ENCODE data around the gene SPATA32.
"Not testable (repeated sequence)": the region's sequence is repeated elsewhere in the genome, so short reads cannot be mapped to it uniquely, and the experiment has no call there.

Gene SPATA32

GRCh38 chr17:45270828-45271418 is 9.0 kb upstream of the SPATA32 start:
- DNase-seq (ENCODE audit: low read depth): peak; percentile 53

DNA sequence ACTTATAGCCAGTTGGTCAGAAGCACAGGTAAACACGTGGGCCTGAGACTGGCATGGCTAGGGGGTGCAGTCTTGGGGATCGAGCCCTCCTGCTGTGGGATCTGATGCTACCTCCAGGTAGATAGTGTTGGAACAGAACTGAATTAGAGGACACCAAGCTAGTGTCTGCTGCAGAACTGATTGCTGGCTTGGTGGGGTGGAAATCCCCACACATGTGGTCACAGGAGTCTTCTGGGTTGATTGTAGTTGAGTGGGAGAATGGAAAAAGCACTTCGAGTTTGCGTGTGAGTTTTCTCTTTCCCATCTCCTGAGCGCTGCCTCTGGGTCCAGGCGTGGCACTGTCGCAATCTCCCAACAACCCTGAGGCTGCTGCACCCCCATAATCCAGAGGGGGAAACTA is 8.0 kb upstream of the SPATA32 start:
- DNase-seq (ENCODE audit: low read depth): no peak

DNA sequence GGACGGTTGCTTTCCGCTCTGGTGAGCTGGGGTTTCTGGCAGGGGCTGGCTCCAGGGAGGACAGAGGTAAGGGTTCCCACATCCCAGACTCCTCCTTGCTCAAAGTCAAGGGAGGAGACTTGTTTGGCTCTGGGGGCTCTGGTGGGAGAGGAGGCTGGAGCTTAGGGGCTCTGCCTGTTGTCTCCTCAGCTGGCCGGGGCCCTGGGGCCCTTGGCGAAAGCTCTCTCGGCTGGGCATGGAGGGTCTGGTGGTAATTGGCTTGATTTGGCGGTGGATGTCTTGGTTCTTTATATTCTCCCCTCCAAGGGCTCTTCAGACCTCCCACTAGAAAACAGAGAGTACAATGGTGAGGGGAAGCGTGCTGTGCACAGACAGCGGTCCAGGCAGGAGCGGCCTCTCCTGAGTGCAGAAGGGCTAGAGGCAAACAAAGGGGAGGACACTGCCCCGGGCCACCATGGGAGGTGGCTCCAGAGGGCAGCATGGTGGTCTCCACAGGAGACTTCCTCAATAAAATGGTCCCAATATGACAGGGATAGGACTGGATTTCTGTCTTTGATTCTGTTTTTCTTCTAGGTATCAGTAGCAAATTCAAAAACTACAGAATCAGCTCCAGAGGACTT is 5.7 kb upstream of the SPATA32 start:
- no peak for DNase-seq (ENCODE audit: low read depth)

- DNase-seq (ENCODE audit: low read depth): no peak
Measured at GRCh38 chr17:45266372-45266926, 4.6 kb upstream of the SPATA32 start.

DNA sequence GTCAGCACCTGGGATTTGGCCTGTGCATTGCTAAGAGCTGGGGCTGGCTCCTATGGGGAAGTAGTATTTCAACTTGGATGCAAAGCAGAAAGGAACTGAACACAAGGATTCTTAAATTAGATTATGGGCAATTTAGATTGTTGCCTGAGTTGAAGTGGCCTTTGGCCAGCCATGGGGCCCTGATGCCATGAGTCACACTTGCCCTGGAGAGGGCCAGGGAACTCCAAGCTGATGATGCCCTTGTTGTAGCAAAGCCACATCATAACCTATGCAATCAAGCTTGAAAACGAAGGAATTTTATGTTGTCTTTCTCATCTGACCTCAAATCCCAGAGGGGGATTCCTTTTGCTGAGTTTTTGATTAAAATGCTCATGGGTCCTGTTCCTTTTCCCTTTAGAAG is 3.9 kb upstream of the SPATA32 start:
- DNase-seq (ENCODE audit: low read depth): no peak

- DNase-seq (ENCODE audit: low read depth): no peak
Measured at GRCh38 chr17:45264988-45265387, 3.1 kb upstream of the SPATA32 start.

DNA sequence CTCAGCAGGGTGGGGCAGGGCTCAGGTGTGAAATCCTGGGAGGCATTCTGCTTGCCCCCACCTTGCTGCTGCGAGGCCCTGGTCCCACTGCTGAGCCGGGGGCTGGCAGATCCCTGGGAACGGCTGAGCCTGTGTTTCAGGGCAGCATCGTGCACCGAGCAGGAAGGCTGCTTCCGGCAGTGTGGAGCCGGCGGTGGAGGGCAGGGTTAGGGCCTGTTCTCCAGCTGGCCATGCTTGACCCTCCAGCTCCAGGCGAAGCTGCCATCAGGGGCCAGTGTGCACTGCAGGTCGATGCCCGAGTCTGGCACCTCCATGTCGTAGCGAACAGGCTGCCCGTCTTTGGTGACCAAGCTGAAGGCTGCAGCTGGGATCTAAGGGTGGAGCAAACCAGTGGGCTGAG is 2.5 kb upstream of the SPATA32 start:
- DNase-seq (ENCODE audit: low read depth): no peak

GRCh38 chr17:45263477-45263860 is 1.6 kb upstream of the SPATA32 start:
- no peak for DNase-seq (ENCODE audit: low read depth)

GRCh38 chr17:45262516-45263476 is 902 bp upstream of the SPATA32 start:
- no peak for DNase-seq (ENCODE audit: low read depth)

DNA sequence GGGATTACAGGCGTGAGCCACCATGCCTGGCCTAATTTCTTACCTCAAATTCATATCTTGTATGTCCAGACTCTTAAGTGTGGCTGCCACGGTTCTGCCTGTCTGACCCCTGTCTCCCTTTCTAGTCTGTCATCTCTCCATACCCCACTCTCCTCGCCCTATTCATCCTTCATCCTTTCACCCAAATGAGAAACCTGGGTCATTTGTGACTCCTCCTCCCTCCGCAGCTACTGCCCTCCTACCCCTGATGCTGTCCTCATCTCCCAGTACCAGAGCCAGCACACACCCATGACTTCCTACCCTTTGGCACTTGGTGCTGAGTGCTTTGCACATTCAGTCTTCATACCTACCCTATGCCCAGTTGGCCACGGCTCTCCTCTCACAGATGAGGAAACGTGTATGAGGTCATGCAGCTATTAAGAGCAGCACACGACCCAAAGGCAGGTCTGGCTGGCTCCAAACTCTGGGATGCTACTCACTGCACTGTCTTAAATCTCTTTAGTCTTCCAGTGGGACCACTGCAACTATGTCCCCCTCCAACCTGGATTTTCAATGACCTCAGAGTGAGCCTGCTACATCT is 1.6 kb downstream of the SPATA32 start:
- no peak for DNase-seq (ENCODE audit: low read depth)

- no peak for DNase-seq (ENCODE audit: low read depth)
Measured at GRCh38 chr17:45258981-45259380, 2.9 kb downstream of the SPATA32 start.

GRCh38 chr17:45257115-45257514 is 4.8 kb downstream of the SPATA32 start:
- no peak for DNase-seq (ENCODE audit: low read depth)

GRCh38 chr17:45256114-45256966 is 5.6 kb downstream of the SPATA32 start:
- DNase-seq (ENCODE audit: low read depth): no peak

DNA sequence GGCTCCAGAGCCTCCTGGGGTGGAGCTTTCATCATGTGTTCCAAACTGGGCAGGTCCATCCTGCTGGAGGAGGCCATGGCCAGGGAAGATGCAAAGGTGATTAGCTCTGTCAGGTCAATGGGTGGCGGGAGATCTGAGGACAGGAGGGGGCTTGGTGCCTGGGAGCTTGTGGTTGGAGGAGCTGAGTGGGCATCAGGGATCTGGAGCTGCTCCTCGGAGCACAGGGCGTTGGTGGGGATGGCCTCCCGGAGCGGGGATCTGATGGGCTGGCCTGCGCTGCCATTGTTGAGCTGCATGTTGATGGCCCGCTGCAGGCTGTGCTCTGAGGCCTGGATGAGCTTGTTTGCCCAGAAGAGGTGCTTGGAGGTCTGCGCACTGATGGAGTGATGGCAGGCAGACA is 6.5 kb downstream of the SPATA32 start:
- no peak for DNase-seq (ENCODE audit: low read depth)

- no peak for DNase-seq (ENCODE audit: low read depth)
Measured at GRCh38 chr17:45253879-45254278, 8.0 kb downstream of the SPATA32 start.

DNA sequence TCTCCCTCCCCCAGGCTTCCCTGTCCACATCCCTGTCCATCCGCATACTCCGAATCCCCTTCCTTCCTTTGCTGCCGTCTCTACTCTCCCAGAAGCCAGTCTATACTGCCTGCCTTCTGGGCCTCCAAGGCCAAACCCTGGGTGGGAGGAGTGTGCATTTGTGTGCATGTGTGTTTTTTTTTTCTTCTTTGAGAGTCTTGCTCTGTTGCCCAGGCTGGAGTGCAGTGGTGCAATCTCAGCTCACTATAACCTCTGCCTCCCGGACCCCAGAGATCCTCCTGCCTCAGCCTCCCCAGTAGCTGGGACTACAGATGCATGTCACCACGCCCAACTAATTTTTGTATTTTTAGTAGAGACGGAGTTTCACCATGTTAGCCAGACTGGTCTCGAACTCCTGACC is 8.7 kb downstream of the SPATA32 start:
- not testable (repeated sequence) for DNase-seq (ENCODE audit: low read depth)

- DNase-seq (ENCODE audit: low read depth): no peak
Measured at GRCh38 chr17:45251931-45252330, 10.0 kb downstream of the SPATA32 start.

DNA sequence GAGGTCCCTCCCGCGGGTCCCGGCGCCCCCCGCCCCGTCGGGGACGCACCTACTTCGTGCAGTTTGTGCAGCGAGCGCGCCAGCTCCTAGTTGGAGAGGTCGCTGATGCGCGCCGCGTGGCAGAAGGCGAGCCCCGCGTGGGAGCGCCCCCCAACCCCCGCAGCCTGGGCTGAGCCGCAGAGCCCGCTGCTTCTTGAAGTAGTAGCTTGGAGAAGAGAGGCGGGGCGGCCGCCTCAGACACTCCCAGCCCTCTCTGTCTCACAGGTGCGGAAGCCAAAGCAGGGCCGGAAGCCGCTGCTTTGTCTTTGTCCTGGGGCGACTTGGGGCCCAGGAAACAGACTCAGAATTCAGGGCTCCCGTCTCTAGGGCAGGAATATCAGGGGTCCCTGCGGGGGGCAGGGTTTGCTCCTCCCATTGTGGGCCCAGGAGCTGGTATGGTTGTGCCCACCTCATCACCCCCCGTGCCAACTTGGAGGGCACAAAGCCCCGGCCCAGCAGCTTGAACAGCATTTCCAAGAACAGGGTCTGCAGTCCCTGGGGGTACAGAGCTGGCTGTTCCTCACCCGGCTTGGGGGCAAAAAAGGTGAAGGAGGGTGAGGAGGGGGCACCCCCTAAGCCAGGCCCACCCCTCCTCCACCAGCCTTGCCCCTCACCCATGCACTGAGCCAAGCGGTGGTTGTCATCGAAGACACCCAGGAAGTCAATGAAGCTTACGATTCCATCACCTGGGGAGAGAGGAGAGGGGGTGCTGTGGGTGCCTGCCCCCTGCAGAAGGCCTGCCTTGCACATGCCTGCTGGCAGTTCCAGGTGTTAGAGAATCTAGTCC is 13.5 kb downstream of the SPATA32 start:
- DNase-seq (ENCODE audit: low read depth): peak; percentile 80

GRCh38 chr17:45247429-45248131 is 14.3 kb downstream of the SPATA32 start:
- DNase-seq (ENCODE audit: low read depth): peak; percentile 93
